Activated T-helper 17 cell treated with anti-CD3 and anti-CD28 coated beads, Interleukin-2, amount 50 U/mL, for 72 hours (primary cell): Measurements from ENCODE around the gene DBN1. TPM values are rescaled to one million over a fixed set of nuclear protein-coding genes. Genes with fewer than 3 reads are reported as not detected.
A peak's percentile ranks its signal among the peaks of the same experiment; 100 is the strongest.

Experiments used
- ATAC-seq: fragments of 150-1000 bp; cut with Tn5 transposase; replicated peaks from 2 replicates; pipeline ENCODE4 v1.10.0; 2021; ENCODE audit warnings: mild to moderate bottlenecking, moderate library complexity
- H3K27ac Mint-ChIP-seq: one replicate; pipeline ENCODE4 v1.8.0; 2022; ENCODE audit warnings: mixed read lengths
- H3K27me3 Mint-ChIP-seq: one replicate; pipeline ENCODE4 v1.8.0; 2022; ENCODE audit warnings: mixed read lengths
- H3K36me3 Mint-ChIP-seq: one replicate; pipeline ENCODE4 v1.8.0; 2022; ENCODE audit warnings: low read depth, mild to moderate bottlenecking, mixed read lengths
- H3K4me1 Mint-ChIP-seq: one replicate; pipeline ENCODE4 v1.8.0; 2022; ENCODE audit warnings: mixed read lengths
- H3K4me3 Mint-ChIP-seq: one replicate; pipeline ENCODE4 v1.8.0; 2022; ENCODE audit warnings: mild to moderate bottlenecking, mixed read lengths
- H3K9me3 Mint-ChIP-seq: one replicate; pipeline ENCODE4 v1.8.0; 2022; ENCODE audit warnings: mixed read lengths
- total RNA-seq, 2 donors: library from RNA; stranded (reverse); gene quantifications; one replicate each; pipeline ENCODE4 v1.2.3, GENCODE V29; 2022

The DBN1 gene
- total RNA-seq, 2 donors from 2014 or later, result 2.3 to 3.1 TPM

DNA sequence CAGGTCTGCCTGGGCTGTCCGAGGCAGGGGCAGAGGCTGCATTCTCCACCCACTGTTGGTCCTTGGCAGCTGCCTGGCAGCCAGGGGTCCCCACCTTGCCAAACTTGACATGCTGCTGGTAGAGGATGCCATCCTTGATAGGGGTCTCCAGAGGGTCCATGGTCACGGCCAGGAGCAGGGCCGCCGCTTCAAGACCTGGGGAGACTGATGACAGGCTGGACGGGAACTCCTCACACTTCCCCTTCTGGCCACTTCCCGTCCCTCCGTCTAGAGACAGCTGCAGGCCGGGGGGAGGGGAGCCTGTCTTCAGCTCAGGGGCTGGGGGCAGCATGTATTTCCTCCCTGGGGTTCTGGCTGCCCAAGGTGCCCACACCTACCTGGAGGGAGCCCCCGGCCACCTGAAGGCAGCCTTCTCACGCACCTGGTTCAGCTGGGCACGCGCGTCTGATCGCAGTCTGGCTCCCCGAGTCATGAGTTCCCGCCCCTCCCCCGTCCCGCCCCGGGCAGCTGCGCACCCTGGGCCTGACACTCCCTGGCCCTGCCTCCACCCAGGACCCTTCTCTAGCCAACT, 36.0 kb upstream of the DBN1 start, which contains the start of gene DOK3:
DOK3 (minus strand) TSS at position 446 of the 571 bp plus-strand sequence; CDS start at position 160, 286 bp downstream.
- H3K9me3 Mint-ChIP-seq, result no peaks in the 10 kb centered on the region
- H3K4me3 Mint-ChIP-seq, result no peak within 1 kb of the TSS
- H3K27ac Mint-ChIP-seq, result no peak within 1 kb of the TSS
- H3K4me1 Mint-ChIP-seq, result peaks cover 4% of the 10 kb centered on the region
- H3K27me3 Mint-ChIP-seq, result no peaks in the 10 kb centered on the region
- H3K36me3 Mint-ChIP-seq, result peaks cover 38% of the 10 kb centered on the region
- ATAC-seq, result no peak

DNA sequence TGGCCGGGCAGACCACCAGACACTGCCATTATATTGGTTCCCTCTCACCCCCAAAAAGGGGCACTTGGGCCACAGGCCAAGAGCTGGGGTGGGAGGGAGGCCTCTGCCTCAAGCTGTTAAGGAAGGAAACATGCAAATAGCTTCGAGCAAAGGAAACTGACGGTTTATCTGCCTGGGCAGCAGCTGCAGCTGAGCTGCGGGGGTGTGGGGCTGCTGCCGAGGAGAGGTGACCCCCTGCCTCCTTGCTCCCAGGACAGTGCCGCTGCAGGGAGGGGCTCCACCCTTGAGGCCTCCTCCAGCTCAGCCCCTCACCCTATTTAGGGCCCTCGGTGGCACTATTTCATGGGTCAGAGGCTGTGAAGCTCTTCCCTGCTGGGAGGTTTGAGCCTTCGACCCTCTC, 35.4 kb upstream of the DBN1 start:
- Mint-ChIP-seq H3K27ac (no peak overlapping the region), H3K36me3 (peaks cover 32% of the 10 kb centered on the region), H3K4me1 (peaks cover 1% of the 10 kb centered on the region), H3K4me3 (no peak overlapping the region), H3K9me3 (no peaks in the 10 kb centered on the region), H3K27me3 (no peaks in the 10 kb centered on the region)
- ATAC-seq, result no peak

DNA sequence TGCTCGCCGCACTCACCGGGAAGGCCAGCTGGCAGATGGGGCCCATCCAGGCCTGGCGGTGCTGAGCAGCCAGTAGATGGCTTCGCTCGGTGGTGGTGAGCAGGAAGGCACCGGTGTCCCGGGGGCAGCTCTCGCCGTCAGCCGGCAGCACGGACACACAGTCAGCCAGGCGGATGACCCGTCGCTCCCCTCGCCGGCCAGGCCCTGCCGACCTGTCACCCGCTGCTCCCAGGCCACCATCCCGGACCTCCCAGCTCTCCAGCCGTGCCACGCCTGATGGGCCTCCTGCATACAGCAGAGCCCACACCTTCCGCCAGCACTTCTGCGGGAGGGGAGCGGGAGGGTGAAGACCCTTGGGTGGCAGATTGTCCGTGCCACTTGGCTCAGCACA, 34.8 kb upstream of the DBN1 start:
- H3K4me1 Mint-ChIP-seq, result no peaks in the 10 kb centered on the region
- H3K36me3 Mint-ChIP-seq, result peaks cover 26% of the 10 kb centered on the region
- H3K4me3 Mint-ChIP-seq, result no peak overlapping the region
- H3K27ac Mint-ChIP-seq, result no peak overlapping the region
- no peak for ATAC-seq
- no peaks in the 10 kb centered on the region for H3K9me3 Mint-ChIP-seq
- H3K27me3 Mint-ChIP-seq, result no peaks in the 10 kb centered on the region

DNA sequence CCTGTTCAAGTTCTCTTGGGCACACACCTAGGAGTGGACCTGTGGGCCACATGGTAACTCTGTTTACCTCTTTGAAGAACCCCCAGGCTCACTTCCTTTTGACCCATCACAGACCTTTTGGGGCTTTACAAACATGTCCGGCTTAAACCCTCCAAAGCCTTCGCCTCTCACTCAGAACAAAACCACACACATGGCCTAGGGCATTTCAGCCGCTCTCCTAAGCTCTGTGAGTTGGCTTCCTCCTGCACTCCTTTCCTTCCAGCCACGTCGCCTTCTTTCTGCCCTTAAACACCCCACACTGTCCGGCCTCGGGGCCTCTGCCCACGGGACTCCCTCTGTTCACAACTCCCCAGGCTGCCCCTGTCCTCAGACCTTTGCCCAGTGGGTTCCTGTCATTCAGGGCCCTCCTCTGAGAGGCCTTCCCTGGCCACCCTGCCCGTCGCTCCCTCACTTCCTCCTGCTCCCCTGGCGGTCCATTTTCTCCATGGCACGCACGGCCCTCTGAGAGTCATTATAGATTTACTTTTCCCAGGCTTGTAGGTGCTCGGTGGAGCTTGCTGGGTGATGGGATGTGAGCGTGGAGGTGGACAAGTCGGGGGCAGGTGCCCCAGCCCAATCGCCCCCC, 34.3 kb upstream of the DBN1 start:
- Mint-ChIP-seq H3K27me3 (no peaks in the 10 kb centered on the region), H3K36me3 (peaks cover 21% of the 10 kb centered on the region), H3K4me1 (no peaks in the 10 kb centered on the region), H3K9me3 (no peaks in the 10 kb centered on the region), H3K27ac (peak overlapping the region; percentile 25), H3K4me3 (no peak overlapping the region)
- no peak for ATAC-seq

DNA sequence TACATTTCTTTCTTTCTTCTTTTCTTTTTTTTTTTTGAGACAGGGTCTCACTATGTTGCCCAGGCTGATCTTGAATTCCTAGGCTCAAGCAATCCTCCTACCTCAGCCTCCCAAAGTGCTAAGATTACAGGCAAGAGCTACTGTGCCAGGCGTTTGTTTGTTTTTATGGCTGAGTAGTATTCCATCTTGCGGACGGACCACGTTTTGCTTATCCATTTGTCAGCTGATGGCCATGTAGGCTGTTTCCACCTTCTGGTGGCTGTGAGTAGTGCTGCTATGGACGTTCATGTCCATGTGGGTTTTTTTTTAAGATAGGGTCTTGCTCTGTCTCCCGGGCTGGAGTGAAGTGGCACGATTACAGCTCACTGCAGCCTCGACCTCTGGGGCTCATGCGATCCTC, 33.7 kb upstream of the DBN1 start:
- Mint-ChIP-seq H3K9me3 (no peaks in the 10 kb centered on the region), H3K4me1 (no peaks in the 10 kb centered on the region), H3K27me3 (no peaks in the 10 kb centered on the region), H3K27ac (peak overlapping the region; percentile 25), H3K4me3 (no peak overlapping the region), H3K36me3 (peaks cover 15% of the 10 kb centered on the region)
- no peak for ATAC-seq

DNA sequence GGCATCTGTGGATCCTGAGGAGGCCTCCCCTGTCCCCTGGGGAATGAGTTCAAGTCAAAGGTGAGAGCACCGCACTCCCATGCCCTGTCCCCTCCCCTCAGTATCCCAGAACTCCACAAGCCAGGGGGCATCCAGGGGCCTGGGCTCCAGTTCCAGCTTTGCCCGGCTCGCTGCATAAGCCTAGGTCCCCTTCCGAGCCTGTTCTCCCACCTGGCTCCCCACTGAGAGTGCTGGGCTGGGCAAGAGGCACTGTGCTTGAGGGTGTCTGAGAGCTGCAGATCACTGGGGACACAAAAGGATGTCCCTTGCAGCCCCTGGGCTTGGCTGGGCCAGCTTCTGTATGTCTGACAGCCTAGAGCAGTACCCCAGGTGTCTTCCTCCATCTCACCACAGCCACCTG, 31.6 kb upstream of the DBN1 start:
- no peak overlapping the region for H3K4me3 Mint-ChIP-seq
- H3K36me3 Mint-ChIP-seq, result no peaks in the 10 kb centered on the region
- no peak overlapping the region for H3K27ac Mint-ChIP-seq
- no peaks in the 10 kb centered on the region for H3K27me3 Mint-ChIP-seq
- no peak for ATAC-seq
- no peaks in the 10 kb centered on the region for H3K4me1 Mint-ChIP-seq
- no peaks in the 10 kb centered on the region for H3K9me3 Mint-ChIP-seq

DNA sequence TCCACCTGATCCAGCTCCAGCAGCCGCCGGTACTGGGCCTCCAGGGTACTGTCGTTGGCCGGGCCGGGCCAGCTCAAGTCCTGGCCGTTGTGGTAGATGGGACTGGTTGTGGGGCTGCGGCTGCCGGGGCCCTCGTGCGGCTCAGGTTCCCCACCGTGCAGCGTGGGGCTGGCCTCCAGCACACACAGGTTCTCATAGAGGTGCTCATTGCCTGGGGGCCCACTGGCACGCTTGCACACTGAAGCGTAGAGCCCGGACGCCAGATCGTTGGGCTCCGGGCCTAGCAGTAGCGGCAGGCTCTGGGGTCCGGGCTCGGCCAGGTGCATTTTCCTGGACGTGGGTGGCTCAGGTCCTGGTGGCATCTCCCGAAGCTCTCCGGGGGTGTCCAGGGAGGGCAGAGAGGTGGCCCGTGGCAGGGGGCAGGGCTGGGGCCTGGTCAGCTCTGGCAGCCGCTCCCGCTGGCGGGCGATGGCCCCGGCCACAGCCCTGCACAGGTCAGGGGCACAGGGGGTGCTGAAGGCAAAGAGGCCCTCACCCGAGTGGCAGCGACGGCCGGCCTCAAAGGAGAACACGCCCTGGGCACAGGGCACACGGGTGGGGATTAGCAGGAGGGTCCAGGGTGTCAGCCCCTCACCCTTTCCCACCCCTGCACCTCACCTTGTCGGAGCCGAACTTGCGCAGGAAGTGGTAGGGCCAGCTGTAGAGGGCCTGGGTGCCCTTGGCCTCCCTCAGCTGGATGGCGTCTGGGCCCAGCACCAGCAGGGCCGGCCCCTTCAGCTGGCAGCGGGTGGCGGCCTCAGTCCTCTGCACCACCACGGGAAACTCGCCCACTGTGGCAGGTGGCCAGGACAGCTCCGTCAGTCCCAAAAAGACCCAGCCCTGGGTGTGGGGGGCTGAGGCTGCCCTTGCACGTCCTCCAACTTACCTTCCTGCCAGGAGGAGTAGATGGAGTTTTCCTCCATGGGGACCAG, 30.9 kb upstream of the DBN1 start:
- H3K36me3 Mint-ChIP-seq, result no peaks in the 10 kb centered on the region
- H3K4me1 Mint-ChIP-seq, result no peaks in the 10 kb centered on the region
- no peak for ATAC-seq
- H3K27ac Mint-ChIP-seq, result no peak overlapping the region
- H3K27me3 Mint-ChIP-seq, result no peaks in the 10 kb centered on the region
- H3K4me3 Mint-ChIP-seq, result no peak overlapping the region
- H3K9me3 Mint-ChIP-seq, result no peaks in the 10 kb centered on the region

DNA sequence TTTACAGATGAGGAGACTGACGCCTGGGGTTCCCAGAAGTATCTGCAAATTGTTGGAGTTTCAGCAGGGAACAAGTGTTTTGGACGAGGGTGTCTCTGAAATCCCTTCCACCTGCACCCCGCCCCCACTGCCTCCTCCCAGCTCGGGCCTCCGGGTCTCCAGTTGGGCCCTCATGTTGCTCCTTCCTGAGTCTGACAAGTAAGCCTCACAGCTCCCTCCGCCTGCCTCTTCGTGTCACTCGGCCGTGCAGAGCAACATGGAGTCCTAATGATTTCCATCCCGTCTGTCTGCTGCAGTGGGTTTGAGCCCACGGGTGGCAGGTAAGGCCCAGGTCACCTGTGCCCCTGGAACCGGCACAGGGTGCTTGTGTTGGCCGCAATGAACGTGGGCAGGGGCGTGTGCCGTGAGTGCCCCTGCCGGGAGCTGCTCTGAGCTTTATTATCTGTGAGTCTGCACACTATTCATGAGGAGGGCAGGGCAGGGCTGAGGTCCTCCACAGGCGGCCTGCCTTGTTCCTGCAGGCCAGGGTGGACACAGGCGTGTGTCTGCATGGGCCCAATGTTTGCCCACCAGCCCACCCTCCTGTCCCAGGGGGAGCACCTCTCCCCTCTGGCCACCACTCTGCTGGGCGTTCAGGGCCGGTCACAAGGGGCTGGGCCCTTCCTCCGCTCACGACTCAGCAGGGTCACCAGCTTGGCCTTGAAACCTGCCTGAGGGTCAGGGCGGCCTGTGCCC, 30.1 kb upstream of the DBN1 start:
- no peaks in the 10 kb centered on the region for H3K9me3 Mint-ChIP-seq
- H3K4me1 Mint-ChIP-seq, result peaks cover 5% of the 10 kb centered on the region
- no peak for ATAC-seq
- no peaks in the 10 kb centered on the region for H3K36me3 Mint-ChIP-seq
- no peaks in the 10 kb centered on the region for H3K27me3 Mint-ChIP-seq
- H3K4me3 Mint-ChIP-seq, result no peak overlapping the region
- no peak overlapping the region for H3K27ac Mint-ChIP-seq

DNA sequence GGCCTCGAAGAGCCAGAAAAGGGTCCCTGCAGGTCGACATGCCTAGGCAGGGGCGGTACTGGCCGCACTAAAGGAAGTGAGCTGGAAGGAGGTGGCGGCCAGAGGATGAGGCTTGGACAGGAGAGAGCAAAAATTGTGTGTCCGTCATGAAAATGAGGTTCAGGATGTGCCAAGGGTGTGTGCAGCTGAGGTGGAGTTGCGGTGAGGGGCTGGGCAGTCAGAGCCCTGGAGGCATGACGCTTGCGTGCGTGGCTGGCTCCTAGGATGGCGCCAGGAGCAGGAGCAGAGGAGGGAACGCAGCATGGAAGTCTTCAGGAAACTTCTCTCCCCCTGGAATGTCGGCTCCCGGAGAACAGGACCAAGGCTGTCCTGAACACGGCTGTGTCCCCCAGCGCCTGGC, 29.5 kb upstream of the DBN1 start:
- no peaks in the 10 kb centered on the region for H3K9me3 Mint-ChIP-seq
- ATAC-seq, result no peak
- H3K27ac Mint-ChIP-seq, result no peak overlapping the region
- peaks cover 8% of the 10 kb centered on the region for H3K4me1 Mint-ChIP-seq
- no peaks in the 10 kb centered on the region for H3K27me3 Mint-ChIP-seq
- no peaks in the 10 kb centered on the region for H3K36me3 Mint-ChIP-seq
- no peak overlapping the region for H3K4me3 Mint-ChIP-seq

DNA sequence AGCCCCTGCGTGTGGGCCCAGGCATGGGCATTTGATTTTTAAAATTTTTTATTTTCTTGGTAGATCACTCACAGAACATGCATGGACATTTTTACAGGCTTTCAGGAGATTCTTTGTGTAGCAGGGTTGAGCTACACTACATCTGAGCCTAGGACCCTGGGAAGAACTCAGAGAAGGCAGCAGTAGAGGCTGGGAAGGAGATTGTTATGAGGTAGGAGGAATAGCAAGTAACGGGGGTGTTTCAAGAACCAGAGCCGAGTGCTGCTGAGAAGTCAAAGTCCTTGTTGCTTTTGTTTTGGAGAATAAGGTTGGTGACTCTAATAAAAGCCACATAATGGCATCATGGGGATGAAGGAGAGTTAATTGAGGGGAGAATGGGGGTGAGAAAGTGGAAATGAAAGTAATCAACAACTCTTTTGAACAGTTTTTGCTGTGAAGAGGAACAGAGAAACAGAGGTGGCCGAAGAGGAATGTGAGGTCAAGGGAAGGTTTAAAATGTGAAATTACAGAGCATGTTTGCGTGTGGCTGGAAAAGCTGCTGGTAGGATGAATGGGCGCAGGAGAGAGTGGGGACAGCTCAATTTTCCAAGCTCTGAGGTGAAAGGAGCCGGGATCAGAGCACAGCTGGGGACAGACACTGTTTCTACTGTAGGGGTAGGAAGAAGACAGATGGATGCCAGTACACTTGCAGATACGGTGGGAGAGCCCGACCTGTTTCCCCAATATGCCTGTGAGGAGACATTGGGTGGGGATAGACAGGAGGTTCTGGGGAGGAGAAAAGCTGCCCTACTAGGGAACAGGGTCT, 28.6 kb upstream of the DBN1 start:
- no peak overlapping the region for H3K27ac Mint-ChIP-seq
- H3K36me3 Mint-ChIP-seq, result no peaks in the 10 kb centered on the region
- no peaks in the 10 kb centered on the region for H3K9me3 Mint-ChIP-seq
- H3K4me1 Mint-ChIP-seq, result peaks cover 8% of the 10 kb centered on the region
- no peaks in the 10 kb centered on the region for H3K27me3 Mint-ChIP-seq
- ATAC-seq, result no peak
- no peak overlapping the region for H3K4me3 Mint-ChIP-seq

DNA sequence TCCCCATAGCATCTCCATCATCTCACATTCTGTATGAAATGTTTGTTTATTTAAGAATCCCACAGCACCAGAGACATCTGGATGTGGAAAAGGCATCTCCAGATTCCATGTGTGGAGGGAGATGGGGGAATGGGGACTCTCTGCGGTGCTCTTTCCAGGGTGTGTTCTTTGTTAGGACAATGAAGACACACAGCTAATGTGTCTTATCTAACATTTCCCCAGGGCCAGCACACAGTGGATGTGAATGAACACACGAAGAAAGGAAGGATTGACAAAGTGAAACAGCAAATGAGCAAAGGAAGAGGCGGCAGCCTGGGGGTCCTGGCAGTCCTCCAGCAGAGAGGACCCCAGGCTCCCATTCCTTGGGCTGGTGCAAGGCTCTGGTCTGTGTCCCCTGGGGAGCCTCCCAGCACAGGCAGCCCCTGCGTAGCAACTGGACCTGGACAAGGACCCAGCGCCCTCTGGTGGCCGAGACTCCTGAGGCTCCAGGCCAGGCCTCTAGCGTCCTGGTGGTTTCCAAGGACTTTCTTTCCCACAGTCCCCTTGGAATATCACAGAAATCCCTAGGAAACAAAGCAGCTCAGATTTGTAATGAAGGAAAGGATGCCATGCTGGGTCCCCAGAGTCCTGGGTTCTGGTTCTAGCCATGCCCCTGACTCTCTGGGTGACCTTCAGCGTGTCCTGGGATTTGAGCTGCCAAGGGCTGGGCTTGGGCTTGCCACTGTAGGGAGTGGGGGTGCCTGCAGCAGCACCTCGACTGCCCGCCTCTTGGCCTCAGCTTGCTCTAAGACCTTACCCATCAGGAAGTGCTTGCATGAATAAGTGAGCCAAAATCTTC, 27.5 kb upstream of the DBN1 start:
- peaks cover 8% of the 10 kb centered on the region for H3K4me1 Mint-ChIP-seq
- ATAC-seq, result peak; percentile 33
- no peaks in the 10 kb centered on the region for H3K36me3 Mint-ChIP-seq
- peak overlapping the region; percentile 2 for H3K27ac Mint-ChIP-seq
- no peaks in the 10 kb centered on the region for H3K9me3 Mint-ChIP-seq
- H3K27me3 Mint-ChIP-seq, result no peaks in the 10 kb centered on the region
- H3K4me3 Mint-ChIP-seq, result no peak overlapping the region

DNA sequence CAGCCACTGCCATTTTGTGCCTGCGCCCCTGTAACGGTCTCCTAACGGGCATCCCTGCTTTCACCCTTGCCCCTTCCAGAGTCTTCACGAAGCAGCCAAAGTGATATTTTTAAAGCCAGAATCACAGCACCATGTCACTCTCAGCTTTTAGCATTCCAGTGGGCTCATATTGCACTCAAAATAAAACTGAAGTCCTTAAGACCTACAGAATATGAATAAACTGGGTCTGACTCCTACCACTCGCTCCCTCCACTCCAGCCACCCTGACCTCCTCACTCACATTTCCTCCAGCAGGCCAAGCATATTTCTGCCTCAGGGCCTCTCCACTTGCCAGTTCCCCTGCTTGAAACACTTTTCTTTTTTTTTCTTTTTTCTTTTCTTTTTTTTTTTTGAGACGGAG, 26.4 kb upstream of the DBN1 start:
- Mint-ChIP-seq H3K27ac (no peak overlapping the region), H3K27me3 (no peaks in the 10 kb centered on the region), H3K36me3 (no peaks in the 10 kb centered on the region), H3K4me1 (peaks cover 8% of the 10 kb centered on the region), H3K4me3 (no peak overlapping the region), H3K9me3 (no peaks in the 10 kb centered on the region)
- ATAC-seq, result no peak
